Chondrocyte (in vitro differentiated cells): ENCODE results near the gene NDUFAF2. TPM values are rescaled to one million over a fixed set of nuclear protein-coding genes. Genes with fewer than 3 reads are reported as not detected.

ENCODE experiments used
- DNase-seq: peaks from one replicate; pipeline ENCODE4 v3.0.0; 2021; ENCODE audit warnings: mixed read lengths, low spot score
- H3K27ac Mint-ChIP-seq: one replicate; pipeline ENCODE4 v1.8.0; 2021; ENCODE audit warnings: mild to moderate bottlenecking, moderate library complexity, mixed read lengths; ENCODE audit not compliant: unreplicated experiment
- H3K27me3 Mint-ChIP-seq: 2 replicates; pipeline ENCODE4 v1.8.0; 2021; ENCODE audit warnings: low read depth, mixed read lengths
- H3K36me3 Mint-ChIP-seq: 2 replicates; pipeline ENCODE4 v1.8.0; 2021; ENCODE audit warnings: low read depth, mixed read lengths
- H3K4me1 Mint-ChIP-seq: 2 replicates; pipeline ENCODE4 v1.8.0; 2021; ENCODE audit warnings: low read depth, mild to moderate bottlenecking, mixed read lengths
- H3K4me3 Mint-ChIP-seq: one replicate; pipeline ENCODE4 v1.8.0; 2021; ENCODE audit warnings: mild to moderate bottlenecking, moderate library complexity, mixed read lengths; ENCODE audit not compliant: unreplicated experiment
- H3K9me3 Mint-ChIP-seq: 2 replicates; pipeline ENCODE4 v1.8.0; 2021; ENCODE audit warnings: low read depth, mixed read lengths
- CTCF ChIP-seq: fragments of 200-600 bp; sonication (generic); IDR thresholded peaks from 2 replicates; pipeline ENCODE4 v1.5.0; 2021; ENCODE audit warnings: antibody characterized with exemption, mild to moderate bottlenecking, moderate library complexity
- total RNA-seq: library from RNA; stranded (reverse); gene quantifications from 3 replicates; pipeline ENCODE4 v1.2.1, GENCODE V29; 2021

Gene NDUFAF2
- total RNA-seq, 1 donor from 2014 or later: 32.9 TPM

- H3K9me3 Mint-ChIP-seq: no peaks in the 10 kb centered on the region
Observed at GRCh38 chr5:61162010-61162831, 217.2 kb downstream of the NDUFAF2 start, which contains the start of gene SMIM15. SMIM15 (minus strand) TSS chr5:61162468; CDS start chr5:61160171, 2,297 bp downstream.

DNA sequence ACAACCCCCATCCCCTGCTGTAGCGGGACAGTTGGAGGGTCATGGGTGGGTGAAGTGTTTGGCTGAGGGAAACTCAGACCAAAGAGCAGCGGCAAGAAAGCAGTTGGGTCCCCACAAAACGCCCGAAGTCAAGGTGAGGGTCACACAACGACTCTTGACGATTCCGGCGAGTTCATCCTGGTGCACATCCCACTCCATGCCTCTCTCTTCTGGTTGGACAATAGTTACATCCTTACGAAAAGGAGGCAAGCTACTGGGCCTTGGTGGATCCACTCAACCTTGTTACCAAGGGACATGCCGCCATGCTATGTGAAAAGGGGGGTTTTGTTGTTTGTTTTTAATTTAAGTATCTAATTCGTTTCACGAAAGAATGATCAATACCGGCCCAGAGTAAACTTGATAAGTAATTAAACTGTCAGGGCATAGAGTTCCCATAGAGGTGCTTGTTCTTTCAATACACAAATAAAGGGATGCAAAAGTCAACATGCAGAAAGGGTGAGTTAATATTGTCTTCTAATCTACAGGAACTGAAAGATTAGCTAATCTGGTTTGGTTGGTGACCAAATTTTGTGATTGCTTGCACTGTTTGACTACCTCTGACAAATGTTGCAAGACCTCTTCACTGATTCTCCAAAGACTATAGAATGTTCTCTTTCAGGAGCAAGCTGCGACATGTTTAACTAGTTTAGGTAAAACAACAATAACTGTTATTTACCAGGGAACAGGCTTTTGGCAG lies 218.0 kb downstream of the NDUFAF2 start:
- Mint-ChIP-seq H3K9me3 (no peaks in the 10 kb centered on the region), H3K4me1 (peaks cover 46% of the 10 kb centered on the region), H3K27ac (peak overlapping the region; percentile 96), H3K36me3 (peaks cover 14% of the 10 kb centered on the region), H3K4me3 (peak overlapping the region; percentile 95), H3K27me3 (no peaks in the 10 kb centered on the region)
- DNase-seq: no peak
- TF ChIP-seq CTCF: no peak

More at GRCh38 chr5:61162010-61162831, 217.2 kb downstream of the NDUFAF2 start, which contains the start of gene SMIM15:
- TF ChIP-seq CTCF: peak; percentile 16
- H3K4me3 Mint-ChIP-seq: peak within 1 kb of the TSS; percentile 95
- H3K4me1 Mint-ChIP-seq: peaks cover 46% of the 10 kb centered on the region
- H3K27ac Mint-ChIP-seq: peak within 1 kb of the TSS; percentile 96
- H3K27me3 Mint-ChIP-seq: no peaks in the 10 kb centered on the region
- DNase-seq: peak; percentile 95
- peaks cover 14% of the 10 kb centered on the region for H3K36me3 Mint-ChIP-seq

DNA sequence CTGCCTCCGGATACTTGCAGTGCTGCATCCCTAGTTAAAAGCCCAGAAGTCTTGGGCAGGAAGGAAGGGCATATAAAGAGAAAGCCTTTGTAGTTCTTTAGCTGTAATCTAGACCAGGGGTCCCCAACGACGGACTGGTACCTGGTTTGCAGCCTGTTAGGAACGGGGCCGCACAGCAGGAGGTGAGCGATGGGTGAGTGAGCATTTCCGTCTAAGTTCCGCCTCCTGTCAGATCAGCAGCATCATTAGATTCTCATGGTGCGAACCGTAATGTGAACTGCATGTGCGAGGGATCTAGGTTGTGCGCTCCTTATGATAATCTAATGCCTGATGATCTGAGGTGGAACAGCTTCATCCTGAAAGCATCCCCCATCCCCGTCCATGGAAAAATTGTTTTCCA lies 218.9 kb downstream of the NDUFAF2 start:
- Mint-ChIP-seq H3K27me3 (no peaks in the 10 kb centered on the region), H3K4me1 (peaks cover 42% of the 10 kb centered on the region), H3K36me3 (peaks cover 12% of the 10 kb centered on the region), H3K9me3 (no peaks in the 10 kb centered on the region), H3K4me3 (no peak overlapping the region), H3K27ac (no peak overlapping the region)
- TF ChIP-seq CTCF: no peak
- no peak for DNase-seq

DNA sequence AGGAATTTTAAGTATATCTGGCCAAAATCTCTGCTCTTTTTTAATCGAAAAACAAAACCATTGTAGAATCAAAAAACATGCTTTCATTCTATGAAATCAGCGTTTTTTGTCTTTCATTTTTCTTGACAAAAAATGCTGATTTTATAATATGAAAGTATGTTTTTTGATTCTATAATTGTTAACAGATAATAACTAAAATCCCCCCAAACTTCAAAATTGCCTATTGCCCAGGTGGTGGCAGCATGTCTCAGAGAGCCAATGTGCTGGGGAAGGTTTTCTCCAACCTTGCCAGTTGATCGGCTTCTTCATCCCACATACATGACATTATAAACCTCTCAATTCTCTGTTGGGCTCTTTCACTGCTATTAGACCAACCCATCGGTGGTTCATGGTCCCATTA lies 222.4 kb downstream of the NDUFAF2 start:
- H3K36me3 Mint-ChIP-seq: no peaks in the 10 kb centered on the region
- peak overlapping the region; percentile 66 for H3K27ac Mint-ChIP-seq
- H3K9me3 Mint-ChIP-seq: no peaks in the 10 kb centered on the region
- peak; percentile 81 for TF ChIP-seq CTCF
- DNase-seq: no peak
- no peaks in the 10 kb centered on the region for H3K27me3 Mint-ChIP-seq
- no peak overlapping the region for H3K4me3 Mint-ChIP-seq
- peaks cover 17% of the 10 kb centered on the region for H3K4me1 Mint-ChIP-seq

- Mint-ChIP-seq H3K27ac (no peak overlapping the region), H3K4me3 (no peak overlapping the region)
Observed at GRCh38 chr5:61168951-61169350, 223.9 kb downstream of the NDUFAF2 start.

More at GRCh38 chr5:61168951-61169350, 223.9 kb downstream of the NDUFAF2 start:
- Mint-ChIP-seq H3K36me3 (no peaks in the 10 kb centered on the region), H3K27me3 (no peaks in the 10 kb centered on the region), H3K9me3 (no peaks in the 10 kb centered on the region), H3K4me1 (peaks cover 5% of the 10 kb centered on the region)
- DNase-seq: no peak
- no peak for TF ChIP-seq CTCF
